Measurements from ENCODE around the gene CCM2.

Gene CCM2

GRCh38 chr7:45099891-45100760 lies 100.1 kb downstream of the CCM2 start:
- Histone ChIP-seq H3K9ac (ENCODE audit: low read depth, low read length) (no peak overlapping the region), H3K4me1 (ENCODE audit: control insufficient read depth, insufficient read depth, low read length) (no peaks in the 10 kb centered on the region), H3K9me3 (ENCODE audit: control insufficient read depth, insufficient read depth, low read length) (no peaks in the 10 kb centered on the region), H3K36me3 (ENCODE audit: control insufficient read depth, insufficient read depth, low read length) (peaks cover 60% of the 10 kb centered on the region), H3K27me3 (ENCODE audit: control insufficient read depth, insufficient read depth, low read length) (no peaks in the 10 kb centered on the region), H3K4me3 (ENCODE audit: low read depth, low read length) (no peak overlapping the region)

GRCh38 chr7:45100761-45101480 lies 100.9 kb downstream of the CCM2 start:
- H3K9me3 ChIP-seq (ENCODE audit: control insufficient read depth, insufficient read depth, low read length) = no peaks in the 10 kb centered on the region
- H3K4me3 ChIP-seq (ENCODE audit: low read depth, low read length) = no peak overlapping the region
- H3K4me1 ChIP-seq (ENCODE audit: control insufficient read depth, insufficient read depth, low read length) = no peaks in the 10 kb centered on the region
- H3K27me3 ChIP-seq (ENCODE audit: control insufficient read depth, insufficient read depth, low read length) = no peaks in the 10 kb centered on the region
- peaks cover 68% of the 10 kb centered on the region for H3K36me3 ChIP-seq (ENCODE audit: control insufficient read depth, insufficient read depth, low read length)
- H3K9ac ChIP-seq (ENCODE audit: low read depth, low read length) = no peak overlapping the region

- peaks cover 75% of the 10 kb centered on the region for H3K36me3 ChIP-seq (ENCODE audit: control insufficient read depth, insufficient read depth, low read length)
- no peaks in the 10 kb centered on the region for H3K27me3 ChIP-seq (ENCODE audit: control insufficient read depth, insufficient read depth, low read length)
These were observed 101.7 kb downstream of the CCM2 start for GRCh38 chr7:45101748-45102147.

GRCh38 chr7:45102785-45103712 lies 103.0 kb downstream of the CCM2 start:
- H3K9me3 ChIP-seq (ENCODE audit: control insufficient read depth, insufficient read depth, low read length) = no peaks in the 10 kb centered on the region
- H3K9ac ChIP-seq (ENCODE audit: low read depth, low read length) = no peak overlapping the region
- H3K36me3 ChIP-seq (ENCODE audit: control insufficient read depth, insufficient read depth, low read length) = peaks cover 88% of the 10 kb centered on the region
- H3K27me3 ChIP-seq (ENCODE audit: control insufficient read depth, insufficient read depth, low read length) = no peaks in the 10 kb centered on the region
- H3K4me1 ChIP-seq (ENCODE audit: control insufficient read depth, insufficient read depth, low read length) = no peaks in the 10 kb centered on the region
- H3K4me3 ChIP-seq (ENCODE audit: low read depth, low read length) = no peak overlapping the region

More at GRCh38 chr7:45101748-45102147, 101.7 kb downstream of the CCM2 start:
- Histone ChIP-seq H3K4me3 (ENCODE audit: low read depth, low read length) (no peak overlapping the region), H3K9ac (ENCODE audit: low read depth, low read length) (no peak overlapping the region), H3K4me1 (ENCODE audit: control insufficient read depth, insufficient read depth, low read length) (no peaks in the 10 kb centered on the region), H3K9me3 (ENCODE audit: control insufficient read depth, insufficient read depth, low read length) (no peaks in the 10 kb centered on the region)

- Histone ChIP-seq H3K9ac (ENCODE audit: low read depth, low read length) (no peak overlapping the region), H3K4me1 (ENCODE audit: control insufficient read depth, insufficient read depth, low read length) (peaks cover 2% of the 10 kb centered on the region), H3K36me3 (ENCODE audit: control insufficient read depth, insufficient read depth, low read length) (peaks cover 98% of the 10 kb centered on the region), H3K27me3 (ENCODE audit: control insufficient read depth, insufficient read depth, low read length) (no peaks in the 10 kb centered on the region), H3K4me3 (ENCODE audit: low read depth, low read length) (no peak overlapping the region), H3K9me3 (ENCODE audit: control insufficient read depth, insufficient read depth, low read length) (no peaks in the 10 kb centered on the region)
These were observed 104.2 kb downstream of the CCM2 start for GRCh38 chr7:45103958-45104843.

GRCh38 chr7:45104844-45105587 lies 105.0 kb downstream of the CCM2 start:
- Histone ChIP-seq H3K27me3 (ENCODE audit: control insufficient read depth, insufficient read depth, low read length) (no peaks in the 10 kb centered on the region), H3K9me3 (ENCODE audit: control insufficient read depth, insufficient read depth, low read length) (no peaks in the 10 kb centered on the region), H3K4me3 (ENCODE audit: low read depth, low read length) (no peak overlapping the region), H3K9ac (ENCODE audit: low read depth, low read length) (no peak overlapping the region), H3K4me1 (ENCODE audit: control insufficient read depth, insufficient read depth, low read length) (peaks cover 2% of the 10 kb centered on the region), H3K36me3 (ENCODE audit: control insufficient read depth, insufficient read depth, low read length) (peaks cover 92% of the 10 kb centered on the region)

- no peak overlapping the region for H3K4me3 ChIP-seq (ENCODE audit: low read depth, low read length)
- H3K36me3 ChIP-seq (ENCODE audit: control insufficient read depth, insufficient read depth, low read length) = peaks cover 85% of the 10 kb centered on the region
- H3K9ac ChIP-seq (ENCODE audit: low read depth, low read length) = no peak overlapping the region
These were observed 105.7 kb downstream of the CCM2 start for GRCh38 chr7:45105588-45106188.

GRCh38 chr7:45106820-45107219 lies 106.8 kb downstream of the CCM2 start:
- Histone ChIP-seq H3K4me1 (ENCODE audit: control insufficient read depth, insufficient read depth, low read length) (peaks cover 2% of the 10 kb centered on the region), H3K9me3 (ENCODE audit: control insufficient read depth, insufficient read depth, low read length) (no peaks in the 10 kb centered on the region), H3K27me3 (ENCODE audit: control insufficient read depth, insufficient read depth, low read length) (no peaks in the 10 kb centered on the region), H3K9ac (ENCODE audit: low read depth, low read length) (no peak overlapping the region), H3K36me3 (ENCODE audit: control insufficient read depth, insufficient read depth, low read length) (peaks cover 74% of the 10 kb centered on the region), H3K4me3 (ENCODE audit: low read depth, low read length) (no peak overlapping the region)

More at GRCh38 chr7:45105588-45106188, 105.7 kb downstream of the CCM2 start:
- H3K27me3 ChIP-seq (ENCODE audit: control insufficient read depth, insufficient read depth, low read length) = no peaks in the 10 kb centered on the region
- H3K4me1 ChIP-seq (ENCODE audit: control insufficient read depth, insufficient read depth, low read length) = peaks cover 2% of the 10 kb centered on the region
- no peaks in the 10 kb centered on the region for H3K9me3 ChIP-seq (ENCODE audit: control insufficient read depth, insufficient read depth, low read length)

- H3K27me3 ChIP-seq (ENCODE audit: control insufficient read depth, insufficient read depth, low read length) = no peaks in the 10 kb centered on the region
- no peak overlapping the region for H3K4me3 ChIP-seq (ENCODE audit: low read depth, low read length)
- no peak overlapping the region for H3K9ac ChIP-seq (ENCODE audit: low read depth, low read length)
- H3K4me1 ChIP-seq (ENCODE audit: control insufficient read depth, insufficient read depth, low read length) = peaks cover 2% of the 10 kb centered on the region
- H3K36me3 ChIP-seq (ENCODE audit: control insufficient read depth, insufficient read depth, low read length) = peaks cover 68% of the 10 kb centered on the region
- no peaks in the 10 kb centered on the region for H3K9me3 ChIP-seq (ENCODE audit: control insufficient read depth, insufficient read depth, low read length)
These were observed 107.4 kb downstream of the CCM2 start for GRCh38 chr7:45107356-45107755.

- Histone ChIP-seq H3K4me1 (ENCODE audit: control insufficient read depth, insufficient read depth, low read length) (peaks cover 2% of the 10 kb centered on the region), H3K27me3 (ENCODE audit: control insufficient read depth, insufficient read depth, low read length) (no peaks in the 10 kb centered on the region), H3K36me3 (ENCODE audit: control insufficient read depth, insufficient read depth, low read length) (peaks cover 54% of the 10 kb centered on the region), H3K4me3 (ENCODE audit: low read depth, low read length) (no peak overlapping the region), H3K9me3 (ENCODE audit: control insufficient read depth, insufficient read depth, low read length) (no peaks in the 10 kb centered on the region), H3K9ac (ENCODE audit: low read depth, low read length) (no peak overlapping the region)
These were observed 108.9 kb downstream of the CCM2 start for GRCh38 chr7:45108863-45109262.
